DOHH2 (cell line): ENCODE measurements around the gene MRPL36.

Experiments
- EZH2phosphoT487 ChIP-seq: fragments of 200-600 bp; sonication (generic); IDR thresholded peaks from 2 replicates; pipeline ENCODE4 v1.6.1; 2017; ENCODE audit warnings: borderline replicate concordance, mild to moderate bottlenecking, antibody characterized with exemption, low read length, moderate library complexity, mixed read lengths
- TF ChIP-seq, protein P1 (sequence below): fragments of 200-600 bp; sonication (generic); IDR thresholded peaks from one replicate; pipeline ENCODE4 v1.5.1; 2014; ENCODE audit warnings: antibody characterized with exemption, mild to moderate bottlenecking, low read depth, low read length; ENCODE audit not compliant: poor library complexity, severe bottlenecking

DNA sequence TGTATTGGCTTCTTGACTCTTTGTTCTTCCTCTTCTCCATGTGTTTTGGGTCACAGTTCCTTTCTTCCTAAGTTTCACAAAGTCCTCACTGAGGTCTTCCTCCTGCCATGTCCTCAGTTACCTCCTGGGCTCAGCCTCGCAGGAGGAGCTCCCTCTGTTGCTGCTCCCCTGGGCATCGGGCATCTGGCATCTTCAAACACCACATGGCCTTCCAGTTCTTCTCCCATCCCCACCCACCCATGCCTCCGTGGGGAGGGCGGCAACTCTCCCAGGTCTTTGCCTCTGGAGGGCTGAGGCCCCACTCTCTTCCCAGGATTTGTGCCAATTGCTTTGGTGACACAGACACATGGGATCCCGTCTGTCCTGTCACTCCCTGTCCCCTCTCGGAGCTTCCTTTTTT lies 22.8 kb downstream of the MRPL36 start:
- TF ChIP-seq, protein P1, sequence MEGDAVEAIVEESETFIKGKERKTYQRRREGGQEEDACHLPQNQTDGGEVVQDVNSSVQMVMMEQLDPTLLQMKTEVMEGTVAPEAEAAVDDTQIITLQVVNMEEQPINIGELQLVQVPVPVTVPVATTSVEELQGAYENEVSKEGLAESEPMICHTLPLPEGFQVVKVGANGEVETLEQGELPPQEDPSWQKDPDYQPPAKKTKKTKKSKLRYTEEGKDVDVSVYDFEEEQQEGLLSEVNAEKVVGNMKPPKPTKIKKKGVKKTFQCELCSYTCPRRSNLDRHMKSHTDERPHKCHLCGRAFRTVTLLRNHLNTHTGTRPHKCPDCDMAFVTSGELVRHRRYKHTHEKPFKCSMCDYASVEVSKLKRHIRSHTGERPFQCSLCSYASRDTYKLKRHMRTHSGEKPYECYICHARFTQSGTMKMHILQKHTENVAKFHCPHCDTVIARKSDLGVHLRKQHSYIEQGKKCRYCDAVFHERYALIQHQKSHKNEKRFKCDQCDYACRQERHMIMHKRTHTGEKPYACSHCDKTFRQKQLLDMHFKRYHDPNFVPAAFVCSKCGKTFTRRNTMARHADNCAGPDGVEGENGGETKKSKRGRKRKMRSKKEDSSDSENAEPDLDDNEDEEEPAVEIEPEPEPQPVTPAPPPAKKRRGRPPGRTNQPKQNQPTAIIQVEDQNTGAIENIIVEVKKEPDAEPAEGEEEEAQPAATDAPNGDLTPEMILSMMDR = no peak
- TF ChIP-seq EZH2phosphoT487 = no peak
